Hippocampal formation (tissue), 2 donors: ENCODE measurements around the gene CRYBB3.
"Not testable (repeated sequence)": the region's sequence is repeated elsewhere in the genome, so short reads cannot be mapped to it uniquely, and the experiment has no call there.

ENCODE experiments used
- DNase-seq, 2 donors: peaks; one replicate each; lab custom pipeline; 2025; lab: John Stamatoyannopoulos, UW

The CRYBB3 gene

DNA sequence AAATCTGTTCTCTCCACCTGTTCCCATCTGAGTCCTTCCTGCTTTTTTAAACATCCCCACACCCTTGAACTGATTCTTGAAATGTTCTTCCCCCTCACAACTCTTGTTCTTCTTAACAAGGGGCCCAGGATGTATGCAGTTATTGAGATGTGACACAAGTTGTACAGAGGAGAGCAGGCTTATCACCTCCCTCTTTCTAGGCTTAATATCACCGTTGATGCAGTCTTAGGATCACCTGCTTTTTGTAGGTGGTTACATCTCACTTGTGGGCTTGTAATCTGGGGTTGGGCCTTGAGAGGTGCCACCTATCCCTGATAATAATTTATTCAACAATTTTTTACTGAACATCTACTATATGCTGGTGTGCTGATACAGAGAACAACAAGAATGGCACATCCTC lies 6.2 kb downstream of the CRYBB3 start:
- no peak for DNase-seq

DNA sequence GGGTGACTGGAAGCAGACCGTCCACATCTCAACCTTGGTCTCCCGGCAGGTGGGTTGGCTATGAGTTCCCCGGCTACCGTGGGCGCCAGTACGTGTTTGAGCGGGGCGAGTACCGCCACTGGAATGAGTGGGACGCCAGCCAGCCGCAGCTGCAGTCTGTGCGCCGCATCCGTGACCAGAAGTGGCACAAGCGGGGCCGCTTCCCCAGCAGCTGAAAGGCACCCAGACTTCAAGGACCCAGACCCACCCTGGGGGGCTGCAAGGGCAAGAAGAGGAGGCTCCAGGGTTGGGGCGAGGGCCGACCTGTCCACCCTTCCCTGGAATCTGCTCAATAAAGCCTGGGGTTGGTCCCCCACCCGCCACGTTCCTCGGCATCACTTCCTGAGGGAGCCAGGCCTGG lies 7.3 kb downstream of the CRYBB3 start:
- no peak for DNase-seq

- no peak for DNase-seq
Measured at GRCh38 chr22:25207553-25208157, 8.0 kb downstream of the CRYBB3 start.

GRCh38 chr22:25208328-25208727 lies 8.7 kb downstream of the CRYBB3 start:
- no peak for DNase-seq

GRCh38 chr22:25208743-25209505 lies 9.3 kb downstream of the CRYBB3 start:
- DNase-seq, result no peak

GRCh38 chr22:25210793-25211192 lies 11.1 kb downstream of the CRYBB3 start:
- DNase-seq, result no peak

- DNase-seq, result no peak
Measured at GRCh38 chr22:25212337-25212736, 12.7 kb downstream of the CRYBB3 start.

DNA sequence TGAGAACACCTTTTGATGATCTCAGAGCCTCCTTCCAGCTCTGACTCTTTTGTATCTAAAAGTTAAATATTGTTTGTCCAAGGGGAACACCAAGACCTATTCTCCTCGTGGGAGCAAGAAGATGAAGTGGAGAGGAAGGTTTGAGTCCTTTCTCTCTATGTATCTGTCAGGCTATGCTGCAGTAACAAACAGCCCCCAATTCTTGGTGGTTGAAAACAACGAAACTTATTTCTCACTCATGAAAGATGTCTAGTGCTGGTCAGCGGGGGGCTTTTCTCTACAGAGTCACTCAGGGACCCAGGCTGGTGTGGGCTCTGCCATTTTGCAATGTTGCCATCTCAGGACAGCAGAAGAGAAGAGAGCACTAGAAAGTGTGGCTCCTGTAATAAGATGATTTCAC lies 13.6 kb downstream of the CRYBB3 start:
- no peak for DNase-seq

DNA sequence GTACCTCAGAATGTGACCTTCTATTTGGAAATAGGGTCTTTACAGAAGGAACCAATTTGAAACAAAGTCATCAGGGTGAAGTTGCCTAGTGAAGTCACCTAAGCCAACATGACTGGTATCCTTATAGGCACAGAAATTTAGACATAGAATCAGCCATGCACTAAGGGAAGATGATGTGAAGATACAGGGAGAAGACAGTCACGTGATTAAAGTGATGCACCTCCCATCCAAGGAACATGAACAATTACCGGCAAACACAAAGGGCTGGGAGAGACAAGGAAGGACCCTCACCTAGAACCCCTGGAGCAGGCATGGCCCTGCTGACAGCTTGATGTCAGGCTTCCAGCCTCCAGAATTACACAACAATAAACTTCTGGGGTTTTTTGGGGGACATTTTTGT lies 16.6 kb downstream of the CRYBB3 start:
- no peak for DNase-seq

DNA sequence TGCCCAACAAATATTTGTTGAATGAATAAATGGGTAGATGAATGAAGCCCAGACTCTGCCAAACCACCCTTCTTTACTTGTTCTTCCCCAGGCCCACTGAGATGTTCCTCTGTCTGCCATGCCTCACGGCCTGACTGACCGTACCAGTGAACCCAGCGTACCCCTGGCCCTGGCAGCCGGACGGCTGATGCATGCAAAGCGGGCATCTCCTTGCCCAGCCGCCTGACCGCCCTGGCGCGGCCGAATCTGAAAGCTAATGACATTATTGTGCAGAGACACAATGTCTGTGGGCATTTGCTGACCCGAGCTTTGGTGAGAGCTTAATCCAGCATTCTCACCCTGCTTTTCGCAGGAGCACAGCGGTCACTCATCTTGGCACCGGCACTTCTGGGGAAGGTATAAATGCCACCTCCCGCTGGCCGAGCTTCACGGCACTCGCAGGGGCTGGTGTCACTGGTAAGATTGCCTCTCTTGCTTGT lies 19.6 kb downstream of the CRYBB3 start, which contains the start of gene CRYBB2:
CRYBB2 (plus strand) TSS at position 429 of the 479 bp plus-strand sequence. CDS start 1,791 bp downstream, outside the sequence.
- no peak for DNase-seq

DNA sequence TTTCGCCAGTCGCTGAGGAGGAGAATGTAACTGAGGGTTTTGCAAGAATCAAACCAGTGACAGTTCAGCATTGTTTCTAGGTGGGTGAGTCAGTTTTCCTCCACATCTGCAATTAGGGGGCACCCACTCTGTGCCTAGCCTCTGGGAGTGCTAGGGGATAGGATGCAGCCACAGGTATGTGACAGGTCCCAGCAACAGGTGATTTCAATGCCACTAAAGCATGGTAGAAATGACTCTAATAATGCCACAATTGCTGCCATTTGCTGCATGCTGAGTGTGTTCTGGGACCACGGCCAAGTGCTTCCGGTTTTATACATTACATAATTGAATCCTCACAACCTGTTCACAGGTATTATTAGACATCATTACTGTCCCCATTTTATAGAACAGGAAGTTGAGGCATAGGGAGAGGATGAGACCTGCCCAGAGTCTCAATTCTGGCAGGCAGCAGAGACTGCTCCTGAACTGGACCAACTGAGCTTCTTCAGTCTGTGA lies 20.3 kb downstream of the CRYBB3 start:
- DNase-seq, result no peak

DNA sequence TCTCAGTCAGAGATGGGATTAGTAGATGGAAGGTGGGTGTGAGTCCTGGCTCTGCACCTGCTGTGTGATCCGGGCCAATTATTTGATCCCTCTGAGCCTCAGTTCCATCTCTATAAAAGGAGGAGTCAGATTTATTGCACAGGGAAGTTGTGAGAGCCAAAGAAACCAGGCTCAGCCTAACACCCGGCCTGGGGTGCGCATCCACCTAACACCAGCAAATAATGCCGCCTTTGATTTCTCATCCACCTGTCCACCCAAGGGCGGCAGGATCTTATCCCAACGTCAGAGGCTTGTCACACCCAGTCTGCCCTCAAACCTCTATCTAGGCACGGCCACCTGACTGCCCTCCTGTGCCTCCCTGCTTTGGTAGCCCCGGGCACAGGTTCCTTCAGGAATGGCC lies 22.1 kb downstream of the CRYBB3 start:
- no peak for DNase-seq

DNA sequence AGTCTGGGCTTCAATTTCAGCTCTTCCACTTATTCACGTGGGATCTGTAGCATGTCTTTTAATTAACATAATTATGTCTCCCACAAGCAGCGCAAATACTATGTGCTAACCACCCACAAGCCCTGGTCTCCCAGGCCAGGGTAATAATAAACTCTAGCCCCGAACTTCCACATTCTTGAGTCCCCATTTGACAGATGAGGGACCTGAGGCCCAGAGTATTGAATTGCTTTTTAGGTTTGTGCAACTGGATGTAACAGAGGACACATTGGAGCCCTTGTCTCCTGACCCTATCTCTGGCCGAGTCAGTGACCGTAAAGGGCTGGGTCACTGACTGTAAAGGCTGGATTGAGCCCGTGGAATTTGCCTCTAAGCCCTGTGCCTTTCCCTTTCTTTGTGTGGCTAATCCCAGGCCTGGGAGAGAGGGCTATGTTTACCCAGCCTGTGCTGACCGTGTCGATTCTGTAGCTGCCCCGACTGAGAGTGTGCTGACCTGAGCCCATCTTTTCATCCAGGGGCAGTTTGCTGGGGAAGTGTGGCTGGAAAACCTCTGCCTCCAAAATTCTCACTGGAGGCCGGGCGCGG lies 23.7 kb downstream of the CRYBB3 start:
- no peak for DNase-seq

GRCh38 chr22:25228822-25229221 lies 29.2 kb downstream of the CRYBB3 start:
- no peak for DNase-seq

DNA sequence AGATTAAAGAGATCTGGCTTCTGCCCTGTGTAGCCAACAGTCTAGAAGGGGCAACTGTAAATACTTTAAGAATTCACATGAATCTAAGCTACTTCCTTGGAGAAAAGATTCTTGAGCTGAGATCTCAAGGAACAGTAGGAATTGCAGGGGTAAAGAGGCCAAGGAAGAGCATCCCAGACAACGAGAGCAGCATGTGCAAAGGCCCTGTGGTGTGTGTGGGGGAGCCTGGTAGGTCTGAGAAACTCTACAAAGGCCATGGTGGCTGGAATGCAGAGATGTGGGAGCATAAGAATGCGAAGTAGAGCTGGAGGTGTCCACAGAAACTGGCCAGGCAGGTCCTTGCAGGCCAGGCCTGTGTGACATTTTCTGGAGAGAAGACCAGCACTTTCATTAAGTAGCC lies 31.1 kb downstream of the CRYBB3 start:
- DNase-seq, result not testable (repeated sequence)

DNA sequence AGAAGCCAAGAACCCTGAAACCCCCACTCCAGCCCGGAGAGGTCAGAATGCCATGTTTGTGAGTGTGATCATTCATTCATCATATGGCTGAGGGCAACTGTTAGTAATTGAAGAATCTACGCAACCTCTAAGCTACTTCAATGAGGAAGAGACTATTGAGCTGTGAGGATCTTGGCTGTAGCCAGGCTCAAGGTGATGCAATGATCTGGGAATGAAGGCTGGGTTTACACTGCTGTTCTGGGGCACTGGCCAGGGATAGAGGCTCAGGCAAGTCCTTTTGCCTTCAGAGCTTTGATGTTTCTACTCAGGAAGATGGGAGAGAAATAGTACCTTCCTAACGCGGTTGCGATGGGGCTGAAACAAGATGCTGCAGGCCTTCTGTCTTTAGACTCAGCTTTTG lies 32.6 kb downstream of the CRYBB3 start:
- DNase-seq, result no peak

DNA sequence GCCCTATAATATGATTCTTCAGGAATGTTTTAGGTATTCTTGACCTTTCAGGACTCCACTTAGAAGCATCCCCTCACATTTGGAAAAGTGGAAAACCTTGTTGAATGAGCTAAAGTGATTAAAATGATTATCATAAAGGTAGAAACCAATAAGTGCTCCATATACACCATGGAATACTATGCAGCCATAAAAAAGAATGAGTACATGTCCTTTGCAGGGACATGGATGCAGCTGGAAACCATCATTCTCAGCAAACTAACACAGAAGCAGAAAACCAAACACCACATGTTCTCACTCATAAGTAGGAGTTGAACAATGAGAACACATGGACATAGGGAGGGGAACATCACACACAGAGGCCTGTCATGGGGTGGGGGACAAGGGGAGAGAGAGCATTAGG lies 34.0 kb downstream of the CRYBB3 start:
- not testable (repeated sequence) for DNase-seq

DNA sequence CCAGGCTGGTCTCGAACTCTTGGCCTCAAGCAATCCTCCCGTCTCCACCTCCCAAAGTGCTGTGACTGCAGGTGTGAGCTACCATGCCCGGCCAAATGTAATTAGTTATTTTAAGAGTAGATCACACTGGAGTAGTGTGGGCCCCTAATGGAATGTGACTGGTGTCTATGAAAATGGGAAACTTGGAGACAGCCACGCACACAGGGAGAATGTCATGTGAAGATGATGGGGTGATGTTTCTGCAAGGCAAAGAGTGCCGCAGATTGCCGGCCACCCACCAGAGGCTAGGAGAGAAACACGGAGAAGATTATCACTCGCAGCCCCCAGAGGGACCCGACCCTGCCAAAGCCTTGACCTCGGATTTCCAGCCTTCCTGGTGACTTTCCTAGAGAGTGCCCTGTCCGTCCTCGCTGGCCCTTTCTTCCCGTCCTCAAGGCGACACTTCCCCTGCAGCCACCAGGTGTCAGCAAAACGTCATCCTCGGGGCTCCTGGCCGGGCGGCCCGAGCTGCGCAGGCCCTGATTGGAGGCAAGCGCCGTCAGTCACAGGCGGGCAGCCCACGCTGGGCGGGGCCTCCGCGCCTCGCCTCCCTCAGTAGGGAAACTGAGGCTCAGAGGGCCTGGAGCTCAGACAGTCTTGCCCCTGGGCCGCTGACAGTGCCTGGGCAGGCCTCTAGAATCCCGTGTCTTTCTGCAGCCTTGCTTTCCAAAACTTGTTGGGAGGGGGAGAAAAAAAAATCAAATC lies 36.1 kb downstream of the CRYBB3 start:
- DNase-seq, result peak; percentile 4 to 7

GRCh38 chr22:25236417-25236816 lies 36.8 kb downstream of the CRYBB3 start:
- no peak for DNase-seq

DNA sequence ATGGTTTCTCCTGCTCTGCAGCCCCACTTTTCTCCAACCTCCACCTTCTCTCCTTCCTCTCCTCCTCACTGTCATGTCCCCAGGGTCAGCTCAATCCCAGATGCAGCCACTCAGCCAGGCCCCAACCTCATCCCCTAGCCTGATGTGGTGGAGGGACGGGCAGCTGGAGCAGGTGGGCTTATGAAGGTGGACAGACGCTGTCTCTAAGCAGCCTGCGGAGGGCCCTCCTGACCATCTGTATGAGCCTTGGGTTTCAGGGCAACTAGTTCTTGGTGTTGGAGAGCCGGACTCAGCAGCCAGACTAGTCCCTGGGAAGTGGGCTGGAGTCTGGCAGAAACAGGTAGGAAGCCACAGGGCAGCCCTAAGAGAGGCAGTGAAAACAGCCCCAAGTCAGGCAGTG lies 37.8 kb downstream of the CRYBB3 start:
- DNase-seq, result no peak

- DNase-seq, result not testable (repeated sequence)
Measured at GRCh38 chr22:25238058-25238457, 38.4 kb downstream of the CRYBB3 start.

GRCh38 chr22:25255169-25255568 lies 55.5 kb downstream of the CRYBB3 start:
- DNase-seq, result not testable (repeated sequence)
